Activated CD4-positive, alpha-beta T cell treated with anti-CD3 and anti-CD28 coated beads, Interleukin-2, amount 10 ng/mL, durations not matched to agents 7 days and 5 days (primary cell): ENCODE data around the gene HCAR2. TPM values are rescaled to one million over a fixed set of nuclear protein-coding genes. Genes with fewer than 3 reads are reported as not detected.
"Not testable (repeated sequence)": the region's sequence is repeated elsewhere in the genome, so short reads cannot be mapped to it uniquely, and the experiment has no call there.

Experiments used
- CTCF ChIA-PET: fragments of 350-600 bp; sonication (Branson Sonifier 250); formaldehyde crosslinking; loops from one replicate; lab custom pipeline; 2021; ENCODE audit warnings: antibody characterized with exemption; lab: Charles Lee
- POLR2A ChIA-PET: fragments of 350-600 bp; sonication (Branson Sonifier 250); formaldehyde crosslinking; loops from one replicate; lab custom pipeline; 2021; ENCODE audit warnings: antibody characterized with exemption; lab: Charles Lee
- DNase-seq: peaks from one replicate; pipeline ENCODE4 v3.0.0-alpha.2; 2020
- H3K27ac Mint-ChIP-seq: one replicate; pipeline ENCODE4 v1.8.0; 2021; ENCODE audit warnings: mild to moderate bottlenecking, moderate library complexity, mixed read lengths
- H3K27me3 Mint-ChIP-seq: one replicate; pipeline ENCODE4 v1.8.0; 2021; ENCODE audit warnings: mixed read lengths
- H3K36me3 Mint-ChIP-seq: one replicate; pipeline ENCODE4 v1.8.0; 2021; ENCODE audit warnings: low read depth, mixed read lengths
- H3K4me1 Mint-ChIP-seq: one replicate; pipeline ENCODE4 v1.8.0; 2021; ENCODE audit warnings: mixed read lengths
- H3K4me3 Mint-ChIP-seq: one replicate; pipeline ENCODE4 v1.8.0; 2021; ENCODE audit warnings: mild to moderate bottlenecking, moderate library complexity, mixed read lengths
- H3K9me3 Mint-ChIP-seq: one replicate; pipeline ENCODE4 v1.8.0; 2021; ENCODE audit warnings: mixed read lengths
- total RNA-seq, 2 experiments: library from RNA; stranded (reverse); gene quantifications; one replicate each; pipeline ENCODE4 v1.2.3, GENCODE V29; 2021

The HCAR2 gene
- not detected for total RNA-seq

DNA sequence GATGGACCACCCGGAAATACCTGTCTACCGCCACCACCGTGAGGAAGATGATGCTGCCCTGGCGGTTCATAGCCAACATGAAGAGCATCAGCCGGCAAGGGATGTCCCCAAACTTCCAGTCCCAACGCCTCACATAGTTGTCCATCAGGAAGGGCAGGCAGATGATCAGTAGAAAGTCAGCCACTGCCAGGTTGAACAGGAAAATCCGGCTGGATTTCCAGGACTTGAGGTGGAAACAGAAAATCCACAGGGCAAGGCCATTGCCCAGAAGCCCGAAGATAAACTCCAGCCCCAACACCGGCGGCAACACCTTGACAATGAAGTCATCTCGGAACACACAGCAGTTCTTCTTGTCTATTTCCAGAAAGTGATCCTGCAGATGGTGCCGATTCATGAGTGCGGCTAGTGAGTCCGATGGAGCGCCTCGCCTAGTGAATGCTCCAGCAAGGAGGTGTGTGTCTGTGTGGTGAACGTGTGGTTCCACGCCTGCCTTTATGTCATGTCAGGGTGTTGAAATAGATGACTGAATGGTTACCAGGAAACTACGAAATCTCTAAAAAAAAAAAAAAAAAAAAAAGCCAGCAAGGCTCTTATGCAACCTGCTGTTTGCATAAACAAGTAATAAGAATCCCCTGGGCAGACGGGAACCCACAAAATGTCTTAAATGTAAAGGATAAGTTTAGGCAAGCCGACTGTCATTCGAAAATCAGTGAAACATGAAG, at the start of gene HCAR2:
HCAR2 (minus strand) TSS at position 468 of the 722 bp plus-strand sequence; CDS start at position 394, 74 bp downstream.
- CTCF ChIA-PET, H3K27me3 Mint-ChIP-seq, H3K36me3 Mint-ChIP-seq, DNase-seq, POLR2A ChIA-PET, H3K27ac Mint-ChIP-seq, H3K4me1 Mint-ChIP-seq, H3K9me3 Mint-ChIP-seq, H3K4me3 Mint-ChIP-seq: not testable (repeated sequence)

- CTCF ChIA-PET, result interaction anchor here (0.7 to 1.9 kb wide), 6 partner anchors 13 to 152 kb away, joined by 3 to 6 read pairs (median 3); partner anchors contain the start of gene HCAR1
- H3K27ac Mint-ChIP-seq, result peak within 1 kb of the TSS; percentile 96
Observed at GRCh38 chr12:122752464-122753318, 49.5 kb upstream of the HCAR2 start, which contains the start of gene DENR. TSS of gene DENR (plus strand) at chr12:122752824. CDS start at chr12:122753702, 878 bp downstream.

GRCh38 chr12:122750781-122751515, 47.8 kb upstream of the HCAR2 start:
- CTCF ChIA-PET, DNase-seq, H3K27ac Mint-ChIP-seq, H3K9me3 Mint-ChIP-seq, POLR2A ChIA-PET, H3K27me3 Mint-ChIP-seq: not testable (repeated sequence)
- Mint-ChIP-seq H3K4me1 (peaks cover 40% of the 10 kb centered on the region), H3K4me3 (peak overlapping the region; percentile 98), H3K36me3 (peaks cover 25% of the 10 kb centered on the region)

More at GRCh38 chr12:122752464-122753318, 49.5 kb upstream of the HCAR2 start, which contains the start of gene DENR:
- Mint-ChIP-seq H3K36me3 (peaks cover 38% of the 10 kb centered on the region), H3K4me1 (peaks cover 54% of the 10 kb centered on the region), H3K4me3 (peak within 1 kb of the TSS; percentile 98), H3K9me3 (no peaks in the 10 kb centered on the region), H3K27me3 (no peaks in the 10 kb centered on the region)
- peak; percentile 99 for DNase-seq
- POLR2A ChIA-PET, result no interaction called here

- ChIA-PET CTCF (no interaction called here), POLR2A (no interaction called here)
- H3K9me3 Mint-ChIP-seq, result no peaks in the 10 kb centered on the region
- H3K4me1 Mint-ChIP-seq, result peaks cover 33% of the 10 kb centered on the region
- no peaks in the 10 kb centered on the region for H3K27me3 Mint-ChIP-seq
- no peak for DNase-seq
- H3K4me3 Mint-ChIP-seq, result no peak overlapping the region
- H3K36me3 Mint-ChIP-seq, result peaks cover 17% of the 10 kb centered on the region
- H3K27ac Mint-ChIP-seq, result no peak overlapping the region
Observed at GRCh38 chr12:122749569-122750332, 46.6 kb upstream of the HCAR2 start.

DNA sequence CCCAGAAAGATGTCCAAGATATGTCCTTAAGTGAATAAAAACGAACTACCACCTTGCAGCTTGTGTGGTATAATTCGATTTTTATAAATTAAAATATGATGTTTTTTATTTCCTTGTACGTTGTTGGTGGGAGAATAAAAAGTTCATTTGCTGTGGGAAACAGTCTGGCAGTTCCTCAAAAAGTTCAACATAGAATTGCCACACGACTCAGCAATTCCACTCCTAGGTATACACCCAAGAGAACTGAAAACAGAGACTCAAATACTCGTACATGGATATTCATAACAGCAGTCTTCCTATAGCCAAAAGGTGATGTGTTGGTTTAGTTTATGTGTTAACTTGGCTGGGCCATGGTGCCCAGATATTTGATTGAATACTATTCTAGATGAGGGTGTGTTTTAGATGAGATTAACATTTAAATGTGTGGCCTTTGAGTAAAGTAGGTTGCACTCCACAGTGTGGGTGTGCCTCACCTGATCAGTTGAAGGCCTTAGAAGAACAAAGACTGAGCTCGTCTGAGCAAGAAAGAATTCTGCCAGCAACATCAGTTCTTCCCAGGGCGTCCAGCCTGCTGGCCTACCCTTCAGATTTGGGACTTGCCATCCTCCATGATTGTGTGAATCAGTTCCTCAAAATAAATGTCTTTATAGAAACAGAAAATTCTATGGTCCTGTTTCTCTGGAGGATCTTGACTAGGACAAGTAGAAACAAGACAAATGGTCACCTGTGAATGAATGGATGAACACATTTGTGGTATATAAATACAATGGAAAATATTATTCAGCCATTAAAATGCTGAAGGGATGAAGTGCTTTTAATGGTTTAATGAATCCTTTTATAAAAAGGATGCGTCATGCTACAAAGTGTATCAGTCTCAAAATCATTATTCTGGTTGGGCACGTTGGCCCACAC, 44.3 kb upstream of the HCAR2 start:
- no peak overlapping the region for H3K4me3 Mint-ChIP-seq
- no peak overlapping the region for H3K27ac Mint-ChIP-seq
- H3K36me3 Mint-ChIP-seq, result no peaks in the 10 kb centered on the region
- no peaks in the 10 kb centered on the region for H3K9me3 Mint-ChIP-seq
- no peaks in the 10 kb centered on the region for H3K27me3 Mint-ChIP-seq
- POLR2A ChIA-PET, result no interaction called here
- peaks cover 18% of the 10 kb centered on the region for H3K4me1 Mint-ChIP-seq
- CTCF ChIA-PET, result interaction anchor here (0.6 to 0.7 kb wide), 2 partner anchors 82 to 411 kb away, joined by 3 to 5 read pairs; no protein-coding TSS in a partner anchor
- DNase-seq, result no peak

- H3K36me3 Mint-ChIP-seq, result no peaks in the 10 kb centered on the region
- H3K27me3 Mint-ChIP-seq, result no peaks in the 10 kb centered on the region
- DNase-seq, result no peak
- no peaks in the 10 kb centered on the region for H3K9me3 Mint-ChIP-seq
- POLR2A ChIA-PET, result no interaction called here
- no peak overlapping the region for H3K27ac Mint-ChIP-seq
- H3K4me3 Mint-ChIP-seq, result no peak overlapping the region
- CTCF ChIA-PET, result no interaction called here
- H3K4me1 Mint-ChIP-seq, result peaks cover 2% of the 10 kb centered on the region
Observed at GRCh38 chr12:122743895-122744525, 40.9 kb upstream of the HCAR2 start.

DNA sequence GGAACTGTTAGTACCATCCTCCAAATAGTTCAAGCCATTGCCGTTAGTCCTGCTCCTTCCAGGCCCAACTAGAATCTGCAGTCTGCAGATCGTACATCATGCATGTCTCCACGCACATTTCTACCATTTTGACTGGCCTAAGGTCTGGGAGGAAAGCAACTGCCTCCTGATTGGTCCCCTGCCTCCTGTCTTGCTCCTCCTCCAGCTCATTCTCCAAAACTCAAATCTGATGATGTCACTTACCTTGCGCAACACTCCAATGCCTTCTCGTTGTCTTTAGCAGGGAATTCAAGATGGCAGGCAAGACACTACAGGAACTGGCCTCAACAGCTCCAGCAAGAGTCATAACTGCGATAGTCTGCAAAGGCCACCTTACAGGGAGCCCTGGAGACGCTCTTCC, 37.2 kb upstream of the HCAR2 start:
- no peak for DNase-seq
- peaks cover 2% of the 10 kb centered on the region for H3K9me3 Mint-ChIP-seq
- no peak overlapping the region for H3K27ac Mint-ChIP-seq
- H3K36me3 Mint-ChIP-seq, result peaks cover 2% of the 10 kb centered on the region
- H3K27me3 Mint-ChIP-seq, result no peaks in the 10 kb centered on the region
- CTCF ChIA-PET, result no interaction called here
- POLR2A ChIA-PET, result no interaction called here
- H3K4me1 Mint-ChIP-seq, result peaks cover 7% of the 10 kb centered on the region
- H3K4me3 Mint-ChIP-seq, result no peak overlapping the region

DNA sequence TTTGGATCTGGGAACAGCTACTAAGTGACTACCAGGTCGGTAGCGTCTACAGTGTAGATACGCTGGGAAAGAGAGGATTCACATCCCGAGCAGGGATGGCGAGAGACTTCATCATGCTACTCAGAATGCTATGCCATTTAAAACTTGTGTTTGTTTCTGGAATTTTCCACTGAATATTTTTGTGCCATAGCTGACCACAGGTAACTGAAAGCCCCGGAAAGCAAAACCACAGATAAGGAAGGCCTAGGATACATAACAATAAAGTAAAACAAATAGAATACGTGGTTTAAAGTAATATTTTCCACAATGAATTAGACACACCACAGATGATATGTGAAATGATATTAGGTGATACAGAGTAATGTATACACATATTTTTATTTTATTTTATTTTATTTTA, 35.4 kb upstream of the HCAR2 start:
- Mint-ChIP-seq H3K9me3 (peaks cover 2% of the 10 kb centered on the region), H3K4me3 (no peak overlapping the region), H3K36me3 (peaks cover 2% of the 10 kb centered on the region), H3K27ac (no peak overlapping the region), H3K4me1 (peaks cover 14% of the 10 kb centered on the region), H3K27me3 (no peaks in the 10 kb centered on the region)
- ChIA-PET POLR2A (interaction anchor here (0.6 kb wide), 1 partner anchor 14 kb away, joined by 3 read pairs; no protein-coding TSS in a partner anchor), CTCF (interaction anchor here (0.9 to 1.4 kb wide), 2 partner anchors 11 to 411 kb away, joined by 3 read pairs; no protein-coding TSS in a partner anchor)
- no peak for DNase-seq

- no peak overlapping the region for H3K4me3 Mint-ChIP-seq
- POLR2A ChIA-PET, result no interaction called here
Observed at GRCh38 chr12:122732611-122733010, 29.5 kb upstream of the HCAR2 start.

GRCh38 chr12:122732170-122732569, 29.0 kb upstream of the HCAR2 start:
- peaks cover 2% of the 10 kb centered on the region for H3K36me3 Mint-ChIP-seq
- ChIA-PET CTCF (interaction anchor here (0.6 to 1.2 kb wide), 2 partner anchors 10 to 14 kb away, joined by 3 to 4 read pairs; no protein-coding TSS in a partner anchor), POLR2A (no interaction called here)
- peaks cover 65% of the 10 kb centered on the region for H3K4me1 Mint-ChIP-seq
- H3K9me3 Mint-ChIP-seq, result peaks cover 5% of the 10 kb centered on the region
- DNase-seq, result peak; percentile 30
- H3K4me3 Mint-ChIP-seq, result no peak overlapping the region
- H3K27me3 Mint-ChIP-seq, result no peaks in the 10 kb centered on the region
- peak overlapping the region; percentile 52 for H3K27ac Mint-ChIP-seq

More at GRCh38 chr12:122732611-122733010, 29.5 kb upstream of the HCAR2 start:
- Mint-ChIP-seq H3K27ac (peak overlapping the region; percentile 52), H3K36me3 (peaks cover 2% of the 10 kb centered on the region), H3K4me1 (peaks cover 63% of the 10 kb centered on the region), H3K9me3 (peaks cover 5% of the 10 kb centered on the region), H3K27me3 (no peaks in the 10 kb centered on the region)
- DNase-seq, result no peak
- CTCF ChIA-PET, result interaction anchor here (0.6 to 1.2 kb wide), 2 partner anchors 10 to 13 kb away, joined by 3 to 4 read pairs; no protein-coding TSS in a partner anchor
